HL-60 (cell line): ENCODE data around the gene WRAP73.

Source experiments
- DNase-seq, 2 experiments: peaks; one replicate each; pipeline ENCODE4 v3.0.0-alpha.2; 2010 to 2020; ENCODE audit warnings: low read depth in 1 of 2, low spot score in 1 of 2
- H3K27ac ChIP-seq: fragments of 250-450 bp; sonication (Bioruptor Pico); replicated peaks from 2 replicates; pipeline ENCODE4 v1.5.1; 2020; ENCODE audit warnings: mild to moderate bottlenecking, moderate library complexity
- H3K27me3 ChIP-seq: fragments of 250-450 bp; sonication (Bioruptor Pico); 2 replicates; pipeline ENCODE4 v1.5.1; 2021; ENCODE audit warnings: mild to moderate bottlenecking, moderate library complexity; ENCODE audit not compliant: insufficient read depth, poor library complexity, severe bottlenecking
- H3K4me3 ChIP-seq: replicated peaks from 2 replicates; pipeline ENCODE4 v1.5.1; 2011; ENCODE audit warnings: mild to moderate bottlenecking, control low read depth, low read length; ENCODE audit not compliant: insufficient read depth
- CTCF ChIP-seq: IDR thresholded peaks from one replicate; pipeline ENCODE4 v1.5.1; 2011; ENCODE audit warnings: low read length, control low read depth, inconsistent platforms; ENCODE audit not compliant: insufficient read depth
- GABPA ChIP-seq: IDR thresholded peaks from 2 replicates; pipeline ENCODE4 v1.6.1; 2012; ENCODE audit warnings: low read depth
- POLR2AphosphoS5 ChIP-seq: IDR thresholded peaks from 2 replicates; pipeline ENCODE4 v1.6.1; 2012; ENCODE audit warnings: low read depth
- REST ChIP-seq: IDR thresholded peaks from 2 replicates; pipeline ENCODE4 v1.6.1; 2012; ENCODE audit warnings: low read depth; ENCODE audit not compliant: insufficient replicate concordance
- SPI1 ChIP-seq: IDR thresholded peaks from 2 replicates; pipeline ENCODE4 v1.6.1; 2012; ENCODE audit warnings: low read depth, mild to moderate bottlenecking, borderline replicate concordance

Gene WRAP73

DNA sequence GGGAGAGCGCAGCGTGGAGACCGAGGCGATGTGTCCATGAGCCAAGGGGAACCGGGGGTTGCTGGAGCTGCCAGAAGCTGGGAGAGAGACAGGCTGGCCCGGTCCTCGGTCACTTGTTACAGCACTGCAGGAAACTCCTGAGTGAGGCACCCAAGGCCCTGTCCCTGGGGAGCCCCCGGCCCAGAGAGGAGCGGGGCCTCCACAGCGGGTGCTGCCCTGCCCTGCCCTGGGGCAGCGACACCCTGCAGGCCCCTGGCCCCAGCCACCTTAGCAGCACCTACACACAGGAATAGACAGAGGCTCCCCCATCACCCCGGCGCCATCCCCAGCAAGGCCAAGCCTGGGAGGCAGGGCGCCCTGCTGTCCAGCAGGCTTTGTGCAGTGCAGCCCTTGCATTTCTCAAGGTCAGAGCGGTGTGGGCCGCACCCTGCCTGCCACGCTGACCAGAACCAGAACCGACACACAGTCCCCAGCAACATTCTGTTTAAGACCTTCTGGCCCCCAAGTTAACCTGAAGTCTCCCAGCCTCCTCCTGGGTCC lies 32.0 kb downstream of the WRAP73 start:
- Histone ChIP-seq H3K4me3 (no peak overlapping the region), H3K27ac (no peak overlapping the region), H3K27me3 (no peaks in the 10 kb centered on the region)
- no peak for DNase-seq
- no peak for TF ChIP-seq GABPA
- no peak for TF ChIP-seq REST
- TF ChIP-seq SPI1: no peak
- TF ChIP-seq POLR2AphosphoS5: no peak

- Histone ChIP-seq H3K27me3 (peaks cover 6% of the 10 kb centered on the region), H3K4me3 (no peak overlapping the region), H3K27ac (no peak overlapping the region)
- TF ChIP-seq GABPA: no peak
- TF ChIP-seq CTCF: no peak
- no peak for TF ChIP-seq REST
- TF ChIP-seq POLR2AphosphoS5: no peak
- no peak for TF ChIP-seq SPI1
- no peak for DNase-seq
Observed at GRCh38 chr1:3616861-3617260, 33.0 kb downstream of the WRAP73 start.

- no peak for DNase-seq
- Histone ChIP-seq H3K27me3 (peaks cover 8% of the 10 kb centered on the region), H3K4me3 (no peak overlapping the region), H3K27ac (no peak overlapping the region)
- no peak for TF ChIP-seq POLR2AphosphoS5
- peak; percentile 41 for TF ChIP-seq CTCF
Observed at GRCh38 chr1:3614755-3615742, 34.9 kb downstream of the WRAP73 start.

- no peak for DNase-seq
- Histone ChIP-seq H3K4me3 (no peak overlapping the region), H3K27me3 (peaks cover 8% of the 10 kb centered on the region), H3K27ac (no peak overlapping the region)
- TF ChIP-seq CTCF: no peak
- peak; percentile 40 for TF ChIP-seq REST
- TF ChIP-seq SPI1: no peak
Observed at GRCh38 chr1:3612123-3612522, 37.8 kb downstream of the WRAP73 start.
